Dendritic cell treated with granulocyte-macrophage colony-stimulating factor and Interleukin-4, amounts not matched to agents 40 ng/mL and 50 ng/mL, for 4 days (primary cell): ENCODE data around the gene SND1.

Experiments used
- H3K27ac Mint-ChIP-seq: one replicate; pipeline ENCODE4 v1.8.0; 2022; ENCODE audit warnings: mild to moderate bottlenecking, mixed read lengths
- H3K27me3 Mint-ChIP-seq: one replicate; pipeline ENCODE4 v1.8.0; 2022; ENCODE audit warnings: mild to moderate bottlenecking, mixed read lengths
- H3K36me3 Mint-ChIP-seq: one replicate; pipeline ENCODE4 v1.8.0; 2022; ENCODE audit warnings: low read depth, mixed read lengths
- H3K4me1 Mint-ChIP-seq: one replicate; pipeline ENCODE4 v1.8.0; 2022; ENCODE audit warnings: low read depth, mixed read lengths
- H3K4me3 Mint-ChIP-seq: one replicate; pipeline ENCODE4 v1.8.0; 2022; ENCODE audit warnings: mild to moderate bottlenecking, moderate library complexity, mixed read lengths
- H3K9me3 Mint-ChIP-seq: one replicate; pipeline ENCODE4 v1.8.0; 2022; ENCODE audit warnings: mixed read lengths
- intact Hi-C: fragments of 100-400 bp; cut with micrococcal nuclease; formaldehyde crosslinking; loops from one replicate; pipeline ENCODE4 v1.15.0; 2022

SND1 gene

GRCh38 chr7:127850195-127850594, 198.2 kb downstream of the SND1 start:
- peaks cover 44% of the 10 kb centered on the region for H3K36me3 Mint-ChIP-seq
- H3K4me1 Mint-ChIP-seq, result peaks cover 31% of the 10 kb centered on the region
- no peaks in the 10 kb centered on the region for H3K27me3 Mint-ChIP-seq
- H3K4me3 Mint-ChIP-seq, result no peak overlapping the region
- no peak overlapping the region for H3K27ac Mint-ChIP-seq
- intact Hi-C loops, result no loop called here
- H3K9me3 Mint-ChIP-seq, result no peaks in the 10 kb centered on the region

GRCh38 chr7:127854383-127854782, 202.4 kb downstream of the SND1 start:
- peaks cover 39% of the 10 kb centered on the region for H3K36me3 Mint-ChIP-seq
- no peak overlapping the region for H3K27ac Mint-ChIP-seq
- H3K4me1 Mint-ChIP-seq, result peaks cover 27% of the 10 kb centered on the region
- intact Hi-C loops, result no loop called here
- no peaks in the 10 kb centered on the region for H3K9me3 Mint-ChIP-seq
- H3K27me3 Mint-ChIP-seq, result no peaks in the 10 kb centered on the region
- H3K4me3 Mint-ChIP-seq, result no peak overlapping the region

- Mint-ChIP-seq H3K9me3 (no peaks in the 10 kb centered on the region), H3K4me1 (peaks cover 6% of the 10 kb centered on the region), H3K27me3 (no peaks in the 10 kb centered on the region), H3K36me3 (peaks cover 34% of the 10 kb centered on the region), H3K4me3 (no peak overlapping the region), H3K27ac (no peak overlapping the region)
- intact Hi-C loops, result no loop called here
These were observed 205.5 kb downstream of the SND1 start for GRCh38 chr7:127857464-127857841.

GRCh38 chr7:127858091-127858914, 206.3 kb downstream of the SND1 start:
- Mint-ChIP-seq H3K9me3 (no peaks in the 10 kb centered on the region), H3K27me3 (no peaks in the 10 kb centered on the region), H3K27ac (no peak overlapping the region), H3K4me3 (no peak overlapping the region), H3K4me1 (peaks cover 6% of the 10 kb centered on the region), H3K36me3 (peaks cover 36% of the 10 kb centered on the region)
- intact Hi-C loops, result no loop called here

GRCh38 chr7:127858915-127859189, 206.9 kb downstream of the SND1 start:
- Mint-ChIP-seq H3K4me3 (no peak overlapping the region), H3K36me3 (peaks cover 33% of the 10 kb centered on the region), H3K27ac (no peak overlapping the region), H3K4me1 (peaks cover 6% of the 10 kb centered on the region), H3K27me3 (no peaks in the 10 kb centered on the region), H3K9me3 (no peaks in the 10 kb centered on the region)
- intact Hi-C loops, result no loop called here

- Mint-ChIP-seq H3K4me3 (no peak overlapping the region), H3K27me3 (no peaks in the 10 kb centered on the region), H3K4me1 (peaks cover 9% of the 10 kb centered on the region), H3K27ac (no peak overlapping the region), H3K36me3 (peaks cover 29% of the 10 kb centered on the region), H3K9me3 (no peaks in the 10 kb centered on the region)
- intact Hi-C loops, result no loop called here
These were observed 207.3 kb downstream of the SND1 start for GRCh38 chr7:127859330-127859729.

GRCh38 chr7:127862525-127862924, 210.5 kb downstream of the SND1 start:
- peaks cover 12% of the 10 kb centered on the region for H3K4me1 Mint-ChIP-seq
- H3K27ac Mint-ChIP-seq, result no peak overlapping the region
- H3K36me3 Mint-ChIP-seq, result peaks cover 43% of the 10 kb centered on the region
- no peaks in the 10 kb centered on the region for H3K27me3 Mint-ChIP-seq
- intact Hi-C loops, result no loop called here
- H3K4me3 Mint-ChIP-seq, result no peak overlapping the region
- H3K9me3 Mint-ChIP-seq, result no peaks in the 10 kb centered on the region

GRCh38 chr7:127863082-127863481, 211.1 kb downstream of the SND1 start:
- Mint-ChIP-seq H3K4me1 (peaks cover 11% of the 10 kb centered on the region), H3K9me3 (no peaks in the 10 kb centered on the region)
- intact Hi-C loops, result no loop called here

GRCh38 chr7:127865466-127865865, 213.5 kb downstream of the SND1 start:
- peaks cover 13% of the 10 kb centered on the region for H3K4me1 Mint-ChIP-seq
- H3K27me3 Mint-ChIP-seq, result no peaks in the 10 kb centered on the region
- no peak overlapping the region for H3K27ac Mint-ChIP-seq
- intact Hi-C loops, result no loop called here
- peaks cover 40% of the 10 kb centered on the region for H3K36me3 Mint-ChIP-seq
- H3K9me3 Mint-ChIP-seq, result no peaks in the 10 kb centered on the region
- no peak overlapping the region for H3K4me3 Mint-ChIP-seq

More at GRCh38 chr7:127863082-127863481, 211.1 kb downstream of the SND1 start:
- H3K36me3 Mint-ChIP-seq, result peaks cover 43% of the 10 kb centered on the region
- H3K4me3 Mint-ChIP-seq, result no peak overlapping the region
- no peaks in the 10 kb centered on the region for H3K27me3 Mint-ChIP-seq
- no peak overlapping the region for H3K27ac Mint-ChIP-seq

- intact Hi-C loops, result no loop called here
- no peak overlapping the region for H3K4me3 Mint-ChIP-seq
- H3K27me3 Mint-ChIP-seq, result no peaks in the 10 kb centered on the region
- H3K36me3 Mint-ChIP-seq, result peaks cover 28% of the 10 kb centered on the region
- no peaks in the 10 kb centered on the region for H3K9me3 Mint-ChIP-seq
- peaks cover 14% of the 10 kb centered on the region for H3K4me1 Mint-ChIP-seq
- no peak overlapping the region for H3K27ac Mint-ChIP-seq
These were observed 218.4 kb downstream of the SND1 start for GRCh38 chr7:127870231-127870907.

- no peaks in the 10 kb centered on the region for H3K9me3 Mint-ChIP-seq
- H3K36me3 Mint-ChIP-seq, result peaks cover 20% of the 10 kb centered on the region
- H3K4me1 Mint-ChIP-seq, result peaks cover 14% of the 10 kb centered on the region
- H3K27me3 Mint-ChIP-seq, result no peaks in the 10 kb centered on the region
- H3K4me3 Mint-ChIP-seq, result no peak overlapping the region
- H3K27ac Mint-ChIP-seq, result no peak overlapping the region
- intact Hi-C loops, result no loop called here
These were observed 219.2 kb downstream of the SND1 start for GRCh38 chr7:127871226-127871625.

- Mint-ChIP-seq H3K27me3 (no peaks in the 10 kb centered on the region), H3K36me3 (peaks cover 11% of the 10 kb centered on the region), H3K9me3 (no peaks in the 10 kb centered on the region), H3K4me1 (peaks cover 14% of the 10 kb centered on the region), H3K27ac (no peak overlapping the region), H3K4me3 (no peak overlapping the region)
- intact Hi-C loops, result no loop called here
These were observed 220.1 kb downstream of the SND1 start for GRCh38 chr7:127872122-127872521.

GRCh38 chr7:127873151-127873550, 221.2 kb downstream of the SND1 start:
- peaks cover under 1% of the 10 kb centered on the region for H3K36me3 Mint-ChIP-seq
- H3K9me3 Mint-ChIP-seq, result no peaks in the 10 kb centered on the region
- H3K27ac Mint-ChIP-seq, result no peak overlapping the region
- no peaks in the 10 kb centered on the region for H3K27me3 Mint-ChIP-seq
- intact Hi-C loops, result no loop called here
- peaks cover 14% of the 10 kb centered on the region for H3K4me1 Mint-ChIP-seq
- no peak overlapping the region for H3K4me3 Mint-ChIP-seq

- no peaks in the 10 kb centered on the region for H3K9me3 Mint-ChIP-seq
- H3K36me3 Mint-ChIP-seq, result no peaks in the 10 kb centered on the region
- H3K4me1 Mint-ChIP-seq, result peaks cover 11% of the 10 kb centered on the region
- no peak overlapping the region for H3K27ac Mint-ChIP-seq
- intact Hi-C loops, result no loop called here
- no peak overlapping the region for H3K4me3 Mint-ChIP-seq
- no peaks in the 10 kb centered on the region for H3K27me3 Mint-ChIP-seq
These were observed 222.0 kb downstream of the SND1 start for GRCh38 chr7:127873715-127874636.
